HepG2 (cell line): ENCODE measurements around the gene FOXRED2. TPM values are rescaled to one million over a fixed set of nuclear protein-coding genes. Genes with fewer than 3 reads are reported as not detected.
A peak's percentile ranks its signal among the peaks of the same experiment; 100 is the strongest.

ENCODE experiments used
- EP300 ChIP-seq, 3 experiments: sonication (generic) in 1 of 3; formaldehyde crosslinking in 1 of 3; IDR thresholded peaks; 2 replicates each; pipeline versions ENCODE4 v1.5.1 to v1.6.1; 2011 to 2020; ENCODE audit warnings: low read depth in 2 of 3, low read length in 2 of 3, borderline replicate concordance in 1 of 3, improper control_type of control experiment in 1 of 3, mild to moderate bottlenecking in 1 of 3, missing genetic modification reagents in 1 of 3, moderate library complexity in 1 of 3
- FIP1L1 ChIP-seq: fragments of 200-400 bp; formaldehyde crosslinking; IDR thresholded peaks from 2 replicates; pipeline ENCODE4 v1.6.1; 2018; ENCODE audit warnings: low read depth, mild to moderate bottlenecking, low read length, moderate library complexity, borderline replicate concordance; ENCODE audit not compliant: insufficient read depth
- FOXC1 ChIP-seq: sonication (generic); formaldehyde crosslinking; IDR thresholded peaks from 2 replicates; pipeline ENCODE4 v1.8.0; 2022; ENCODE audit warnings: mild to moderate bottlenecking, missing genetic modification reagents, borderline replicate concordance
- GPN1 ChIP-seq: sonication (generic); formaldehyde crosslinking; IDR thresholded peaks from 2 replicates; pipeline ENCODE4 v1.5.1; 2020; ENCODE audit warnings: missing genetic modification reagents, borderline replicate concordance
- NPAS2 ChIP-seq: sonication (generic); formaldehyde crosslinking; IDR thresholded peaks from 2 replicates; pipeline ENCODE4 v1.8.0; 2022; ENCODE audit warnings: mild to moderate bottlenecking, missing genetic modification reagents, borderline replicate concordance
- PHF20 ChIP-seq: sonication (generic); formaldehyde crosslinking; IDR thresholded peaks from 2 replicates; pipeline ENCODE4 v1.5.0; 2020; ENCODE audit warnings: mild to moderate bottlenecking, missing genetic modification reagents
- SP2 ChIP-seq: sonication (generic); formaldehyde crosslinking; IDR thresholded peaks from 2 replicates; pipeline ENCODE4 v1.5.1; 2020; ENCODE audit warnings: mild to moderate bottlenecking, missing genetic modification reagents
- TOPORS ChIP-seq: sonication (generic); formaldehyde crosslinking; IDR thresholded peaks from 2 replicates; pipeline ENCODE4 v1.8.0; 2023; ENCODE audit warnings: mild to moderate bottlenecking, missing genetic modification reagents
- ZFAT ChIP-seq: sonication (generic); formaldehyde crosslinking; conservative IDR thresholded peaks from 2 replicates; pipeline ENCODE4 v1.8.1; 2023; ENCODE audit warnings: missing genetic modification reagents, inconsistent platforms
- ZNF136 ChIP-seq: sonication (generic); formaldehyde crosslinking; IDR thresholded peaks from 2 replicates; pipeline ENCODE4 v1.8.1; 2022; ENCODE audit warnings: low read depth, mild to moderate bottlenecking, moderate library complexity, missing genetic modification reagents
- ZNF253 ChIP-seq: sonication (generic); formaldehyde crosslinking; IDR thresholded peaks from 2 replicates; pipeline ENCODE4 v1.8.0; 2022; ENCODE audit warnings: mild to moderate bottlenecking, missing genetic modification reagents, borderline replicate concordance
- ZNF451 ChIP-seq: sonication (generic); formaldehyde crosslinking; IDR thresholded peaks from 2 replicates; pipeline ENCODE4 v1.5.0; 2020; ENCODE audit warnings: mild to moderate bottlenecking, missing genetic modification reagents
- ZNF670 ChIP-seq: sonication (generic); formaldehyde crosslinking; IDR thresholded peaks from 2 replicates; pipeline ENCODE4 v1.8.0; 2022; ENCODE audit warnings: mild to moderate bottlenecking, missing genetic modification reagents, borderline replicate concordance
- ZNF841 ChIP-seq: sonication (generic); formaldehyde crosslinking; IDR thresholded peaks from 2 replicates; pipeline ENCODE4 v1.8.1; 2023; ENCODE audit warnings: missing genetic modification reagents, borderline replicate concordance
- polyA plus RNA-seq, 8 experiments: library from polyadenylated mRNA; depleted of rRNA in 3 of 8; stranded (reverse) in 7 of 8; unstranded in 1 of 8; fragments of >200 nt; fragmentation: Illumina TruSeq in 4 of 8; extraction: Trizol in 4 of 8; gene quantifications; 2 replicates each; pipeline versions ENCODE4 v1.2.1 to v1.2.3, GENCODE V29; 2011 to 2016; ENCODE audit warnings: low read depth in 4 of 8, missing spikeins in 1 of 8, mixed read lengths in 1 of 8; ENCODE audit not compliant: insufficient read depth in 1 of 8
- total RNA-seq, 5 experiments: library from RNA; depleted of rRNA; stranded (reverse); fragments of >200 nt; fragmentation: Illumina TruSeq; extraction: Trizol; gene quantifications; 2 replicates each; pipeline ENCODE4 v1.2.3, GENCODE V29; 2016; ENCODE audit warnings: low read depth in 1 of 5
- TF ChIP-seq, protein P1 (sequence below): sonication (generic); formaldehyde crosslinking; IDR thresholded peaks from 2 replicates; pipeline ENCODE4 v1.4.0; 2020; ENCODE audit warnings: missing genetic modification reagents
- TF ChIP-seq, protein P2 (sequence below): sonication (generic); formaldehyde crosslinking; IDR thresholded peaks from 2 replicates; pipeline ENCODE4 v1.4.0; 2020; ENCODE audit warnings: missing genetic modification reagents, low read depth, mild to moderate bottlenecking, borderline replicate concordance
- TF ChIP-seq, protein P3 (sequence below): sonication (generic); formaldehyde crosslinking; IDR thresholded peaks from 2 replicates; pipeline ENCODE4 v1.5.0; 2020; ENCODE audit warnings: mild to moderate bottlenecking, missing genetic modification reagents, moderate library complexity
- TF ChIP-seq, protein P4 (sequence below): sonication (generic); formaldehyde crosslinking; IDR thresholded peaks from 2 replicates; pipeline ENCODE4 v1.8.1; 2023; ENCODE audit warnings: mild to moderate bottlenecking, missing genetic modification reagents
- TF ChIP-seq, protein P5 (sequence below): sonication (generic); formaldehyde crosslinking; IDR thresholded peaks from 2 replicates; pipeline ENCODE4 v1.4.0; 2020; ENCODE audit warnings: missing genetic modification reagents

FOXRED2 gene
- total and polyA plus RNA-seq, 2 of the 13 experiments (the other 11 are each of a cell fraction or from before 2014, with no cell fraction given): 9.3 to 28.1 TPM

DNA sequence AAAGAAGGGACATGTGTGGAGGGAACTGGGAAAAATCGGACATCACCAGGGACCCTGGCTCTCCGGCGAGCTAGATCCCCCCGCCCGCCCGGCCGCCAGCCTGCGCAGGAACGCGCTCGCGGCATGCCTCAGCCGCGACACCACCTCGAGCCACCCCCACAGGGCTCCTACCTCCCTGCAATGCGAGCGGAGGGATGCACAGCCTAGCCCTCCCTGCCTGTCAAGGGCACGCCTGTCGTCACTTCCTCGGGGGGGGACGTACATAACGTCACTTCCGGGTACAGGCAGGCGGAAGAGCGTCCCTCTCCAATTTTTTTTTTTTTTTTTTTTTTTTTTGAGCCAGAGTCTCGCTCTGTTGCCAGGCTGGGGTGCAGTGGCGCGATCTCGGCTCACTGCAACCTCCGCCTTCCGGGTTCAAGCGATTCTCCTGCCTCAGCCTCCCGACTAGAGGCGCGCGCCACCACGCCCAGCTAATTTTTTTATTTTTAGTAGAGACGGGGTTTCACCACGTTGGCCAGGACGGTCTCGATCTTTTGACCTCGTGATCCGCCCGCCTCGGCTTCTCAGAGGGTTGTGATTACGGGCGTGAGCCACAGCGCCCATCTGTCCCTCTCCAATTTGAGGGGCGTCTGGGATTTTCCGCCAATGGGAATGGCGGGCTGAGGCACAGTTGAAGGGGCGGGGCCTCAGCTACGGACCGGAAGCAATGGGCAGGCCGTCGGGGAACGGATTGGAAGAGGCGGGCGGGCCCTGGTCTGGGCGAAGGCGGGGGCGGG, 25.3 kb downstream of the FOXRED2 start, which contains the start of gene TXN2 (continued):
- TF ChIP-seq ZNF451 (CRISPR knock-in tag) (no peak), FIP1L1 (no peak), NPAS2 (no peak), ZNF841 (CRISPR knock-in tag) (no peak), ZNF670 (CRISPR knock-in tag) (0 out of 2 replicates have a peak, but pooled peaks have one; percentile 1), TOPORS (CRISPR knock-in tag) (no peak; the same call in 1 of the 2 replicates), PHF20 (peak; percentile 96), GPN1 (CRISPR knock-in tag) (no peak), FOXC1 (CRISPR knock-in tag) (peak; percentile 48; the same call in 1 of the 2 replicates), ZNF253 (no peak), SP2 (CRISPR knock-in tag) (peak; percentile 76), ZNF136 (CRISPR knock-in tag) (no peak; the same call in 1 of the 2 replicates), EP300 (IDR thresholded peaks at IDR 0.05; ENCODE audit: low read depth in 2 of 2, low read length in 2 of 2) (peak; percentile 10 to 13; a peak in 2 of 4 replicates), EP300 (CRISPR knock-in tag; IDR thresholded peaks at IDR 0.05; ENCODE audit: borderline replicate concordance) (no peak), ZFAT (CRISPR knock-in tag) (no peak)
- TF ChIP-seq, protein P1, sequence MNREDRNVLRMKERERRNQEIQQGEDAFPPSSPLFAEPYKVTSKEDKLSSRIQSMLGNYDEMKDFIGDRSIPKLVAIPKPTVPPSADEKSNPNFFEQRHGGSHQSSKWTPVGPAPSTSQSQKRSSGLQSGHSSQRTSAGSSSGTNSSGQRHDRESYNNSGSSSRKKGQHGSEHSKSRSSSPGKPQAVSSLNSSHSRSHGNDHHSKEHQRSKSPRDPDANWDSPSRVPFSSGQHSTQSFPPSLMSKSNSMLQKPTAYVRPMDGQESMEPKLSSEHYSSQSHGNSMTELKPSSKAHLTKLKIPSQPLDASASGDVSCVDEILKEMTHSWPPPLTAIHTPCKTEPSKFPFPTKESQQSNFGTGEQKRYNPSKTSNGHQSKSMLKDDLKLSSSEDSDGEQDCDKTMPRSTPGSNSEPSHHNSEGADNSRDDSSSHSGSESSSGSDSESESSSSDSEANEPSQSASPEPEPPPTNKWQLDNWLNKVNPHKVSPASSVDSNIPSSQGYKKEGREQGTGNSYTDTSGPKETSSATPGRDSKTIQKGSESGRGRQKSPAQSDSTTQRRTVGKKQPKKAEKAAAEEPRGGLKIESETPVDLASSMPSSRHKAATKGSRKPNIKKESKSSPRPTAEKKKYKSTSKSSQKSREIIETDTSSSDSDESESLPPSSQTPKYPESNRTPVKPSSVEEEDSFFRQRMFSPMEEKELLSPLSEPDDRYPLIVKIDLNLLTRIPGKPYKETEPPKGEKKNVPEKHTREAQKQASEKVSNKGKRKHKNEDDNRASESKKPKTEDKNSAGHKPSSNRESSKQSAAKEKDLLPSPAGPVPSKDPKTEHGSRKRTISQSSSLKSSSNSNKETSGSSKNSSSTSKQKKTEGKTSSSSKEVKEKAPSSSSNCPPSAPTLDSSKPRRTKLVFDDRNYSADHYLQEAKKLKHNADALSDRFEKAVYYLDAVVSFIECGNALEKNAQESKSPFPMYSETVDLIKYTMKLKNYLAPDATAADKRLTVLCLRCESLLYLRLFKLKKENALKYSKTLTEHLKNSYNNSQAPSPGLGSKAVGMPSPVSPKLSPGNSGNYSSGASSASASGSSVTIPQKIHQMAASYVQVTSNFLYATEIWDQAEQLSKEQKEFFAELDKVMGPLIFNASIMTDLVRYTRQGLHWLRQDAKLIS (CRISPR knock-in tag): 0 out of 2 replicates have a peak, but pooled peaks have one; percentile 46
- TF ChIP-seq, protein P2, sequence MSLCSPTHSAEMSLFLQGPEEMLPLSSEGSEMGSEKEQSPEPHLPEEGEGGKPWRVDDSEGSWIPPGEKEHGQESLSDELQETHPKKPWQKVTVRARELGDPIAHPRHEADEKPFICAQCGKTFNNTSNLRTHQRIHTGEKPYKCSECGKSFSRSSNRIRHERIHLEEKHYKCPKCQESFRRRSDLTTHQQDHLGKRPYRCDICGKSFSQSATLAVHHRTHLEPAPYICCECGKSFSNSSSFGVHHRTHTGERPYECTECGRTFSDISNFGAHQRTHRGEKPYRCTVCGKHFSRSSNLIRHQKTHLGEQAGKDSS (CRISPR knock-in tag): no peak
- TF ChIP-seq, protein P3, sequence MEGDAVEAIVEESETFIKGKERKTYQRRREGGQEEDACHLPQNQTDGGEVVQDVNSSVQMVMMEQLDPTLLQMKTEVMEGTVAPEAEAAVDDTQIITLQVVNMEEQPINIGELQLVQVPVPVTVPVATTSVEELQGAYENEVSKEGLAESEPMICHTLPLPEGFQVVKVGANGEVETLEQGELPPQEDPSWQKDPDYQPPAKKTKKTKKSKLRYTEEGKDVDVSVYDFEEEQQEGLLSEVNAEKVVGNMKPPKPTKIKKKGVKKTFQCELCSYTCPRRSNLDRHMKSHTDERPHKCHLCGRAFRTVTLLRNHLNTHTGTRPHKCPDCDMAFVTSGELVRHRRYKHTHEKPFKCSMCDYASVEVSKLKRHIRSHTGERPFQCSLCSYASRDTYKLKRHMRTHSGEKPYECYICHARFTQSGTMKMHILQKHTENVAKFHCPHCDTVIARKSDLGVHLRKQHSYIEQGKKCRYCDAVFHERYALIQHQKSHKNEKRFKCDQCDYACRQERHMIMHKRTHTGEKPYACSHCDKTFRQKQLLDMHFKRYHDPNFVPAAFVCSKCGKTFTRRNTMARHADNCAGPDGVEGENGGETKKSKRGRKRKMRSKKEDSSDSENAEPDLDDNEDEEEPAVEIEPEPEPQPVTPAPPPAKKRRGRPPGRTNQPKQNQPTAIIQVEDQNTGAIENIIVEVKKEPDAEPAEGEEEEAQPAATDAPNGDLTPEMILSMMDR (CRISPR knock-in tag): no peak
- TF ChIP-seq, protein P4, sequence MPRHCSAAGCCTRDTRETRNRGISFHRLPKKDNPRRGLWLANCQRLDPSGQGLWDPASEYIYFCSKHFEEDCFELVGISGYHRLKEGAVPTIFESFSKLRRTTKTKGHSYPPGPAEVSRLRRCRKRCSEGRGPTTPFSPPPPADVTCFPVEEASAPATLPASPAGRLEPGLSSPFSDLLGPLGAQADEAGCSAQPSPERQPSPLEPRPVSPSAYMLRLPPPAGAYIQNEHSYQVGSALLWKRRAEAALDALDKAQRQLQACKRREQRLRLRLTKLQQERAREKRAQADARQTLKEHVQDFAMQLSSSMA (CRISPR knock-in tag): peak; percentile 29; the same call in 1 of the 2 replicates
- TF ChIP-seq, protein P5, sequence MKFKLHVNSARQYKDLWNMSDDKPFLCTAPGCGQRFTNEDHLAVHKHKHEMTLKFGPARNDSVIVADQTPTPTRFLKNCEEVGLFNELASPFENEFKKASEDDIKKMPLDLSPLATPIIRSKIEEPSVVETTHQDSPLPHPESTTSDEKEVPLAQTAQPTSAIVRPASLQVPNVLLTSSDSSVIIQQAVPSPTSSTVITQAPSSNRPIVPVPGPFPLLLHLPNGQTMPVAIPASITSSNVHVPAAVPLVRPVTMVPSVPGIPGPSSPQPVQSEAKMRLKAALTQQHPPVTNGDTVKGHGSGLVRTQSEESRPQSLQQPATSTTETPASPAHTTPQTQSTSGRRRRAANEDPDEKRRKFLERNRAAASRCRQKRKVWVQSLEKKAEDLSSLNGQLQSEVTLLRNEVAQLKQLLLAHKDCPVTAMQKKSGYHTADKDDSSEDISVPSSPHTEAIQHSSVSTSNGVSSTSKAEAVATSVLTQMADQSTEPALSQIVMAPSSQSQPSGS (CRISPR knock-in tag): peak; percentile 62; the same call in 1 of the 2 replicates
